OCI-LY3 (cell line): Measurements from ENCODE around the gene PPP1R17.

Experiments used
- CTCF ChIP-seq: fragments of 200-600, 300-600 bp; sonication (generic); IDR thresholded peaks from 2 replicates; pipeline ENCODE4 v1.5.1; 2014; ENCODE audit warnings: antibody characterized with exemption, low read length, low read depth
- EZH2phosphoT487 ChIP-seq: fragments of 200-600 bp; shearing (Covaris generic); IDR thresholded peaks from 2 replicates; pipeline ENCODE4 v1.6.1; 2018; ENCODE audit warnings: antibody characterized with exemption, mixed run types, low read depth

- TF ChIP-seq CTCF, result no peak
- TF ChIP-seq EZH2phosphoT487, result no peak
Measured at GRCh38 chr7:31683445-31684225, 3.4 kb upstream of the PPP1R17 start.
